ENCODE data around the gene SLC15A3.

- no peak for TF ChIP-seq PBX3 (CRISPR knock-in tag; IDR thresholded peaks at IDR 0.05)
- TF ChIP-seq, protein P1, sequence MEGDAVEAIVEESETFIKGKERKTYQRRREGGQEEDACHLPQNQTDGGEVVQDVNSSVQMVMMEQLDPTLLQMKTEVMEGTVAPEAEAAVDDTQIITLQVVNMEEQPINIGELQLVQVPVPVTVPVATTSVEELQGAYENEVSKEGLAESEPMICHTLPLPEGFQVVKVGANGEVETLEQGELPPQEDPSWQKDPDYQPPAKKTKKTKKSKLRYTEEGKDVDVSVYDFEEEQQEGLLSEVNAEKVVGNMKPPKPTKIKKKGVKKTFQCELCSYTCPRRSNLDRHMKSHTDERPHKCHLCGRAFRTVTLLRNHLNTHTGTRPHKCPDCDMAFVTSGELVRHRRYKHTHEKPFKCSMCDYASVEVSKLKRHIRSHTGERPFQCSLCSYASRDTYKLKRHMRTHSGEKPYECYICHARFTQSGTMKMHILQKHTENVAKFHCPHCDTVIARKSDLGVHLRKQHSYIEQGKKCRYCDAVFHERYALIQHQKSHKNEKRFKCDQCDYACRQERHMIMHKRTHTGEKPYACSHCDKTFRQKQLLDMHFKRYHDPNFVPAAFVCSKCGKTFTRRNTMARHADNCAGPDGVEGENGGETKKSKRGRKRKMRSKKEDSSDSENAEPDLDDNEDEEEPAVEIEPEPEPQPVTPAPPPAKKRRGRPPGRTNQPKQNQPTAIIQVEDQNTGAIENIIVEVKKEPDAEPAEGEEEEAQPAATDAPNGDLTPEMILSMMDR (tag by site-specific recombination; IDR thresholded peaks at IDR 0.05): no peak
- TF ChIP-seq TCF7L2 (IDR thresholded peaks at IDR 0.05; ENCODE audit: borderline replicate concordance, low read depth, low read length): no peak
- TF ChIP-seq KLF1 (tag by site-specific recombination; IDR thresholded peaks at IDR 0.05): no peak
- no peak for TF ChIP-seq WT1 (tag by site-specific recombination; IDR thresholded peaks at IDR 0.05)
- TF ChIP-seq ZNF544 (tag by site-specific recombination; IDR thresholded peaks at IDR 0.05): no peak
- TF ChIP-seq ZNF274 (IDR thresholded peaks at IDR 0.05; ENCODE audit: low read length): no peak
- no peak for TF ChIP-seq ZNF274 (tag by site-specific recombination; IDR thresholded peaks at IDR 0.05; ENCODE audit: borderline replicate concordance)
- TF ChIP-seq ZNF23 (tag by site-specific recombination; IDR thresholded peaks at IDR 0.05; ENCODE audit: borderline replicate concordance): no peak
- TF ChIP-seq ZFP41 (tag by site-specific recombination; IDR thresholded peaks at IDR 0.05; ENCODE audit: borderline replicate concordance): no peak
- no peak for TF ChIP-seq ZNF76 (tag by site-specific recombination; IDR thresholded peaks at IDR 0.05; ENCODE audit: borderline replicate concordance, low read depth)
- TF ChIP-seq ZNF785 (tag by site-specific recombination; IDR thresholded peaks at IDR 0.05): no peak
Observed at GRCh38 chr11:60917267-60917666, 34.7 kb downstream of the SLC15A3 start.

All from HEK293 (cell line).